T-helper 2 cell (primary cell): ENCODE measurements around the gene LSAMP.
A peak's percentile ranks its signal among the peaks of the same experiment; 100 is the strongest.
"Not testable (repeated sequence)": the region's sequence is repeated elsewhere in the genome, so short reads cannot be mapped to it uniquely, and the experiment has no call there.

ENCODE experiments used
- DNase-seq, 5 experiments: peaks; one replicate each; pipeline versions ENCODE4 v3.0.0 to v3.0.0-alpha.2; 2012 to 2022

LSAMP gene

DNA sequence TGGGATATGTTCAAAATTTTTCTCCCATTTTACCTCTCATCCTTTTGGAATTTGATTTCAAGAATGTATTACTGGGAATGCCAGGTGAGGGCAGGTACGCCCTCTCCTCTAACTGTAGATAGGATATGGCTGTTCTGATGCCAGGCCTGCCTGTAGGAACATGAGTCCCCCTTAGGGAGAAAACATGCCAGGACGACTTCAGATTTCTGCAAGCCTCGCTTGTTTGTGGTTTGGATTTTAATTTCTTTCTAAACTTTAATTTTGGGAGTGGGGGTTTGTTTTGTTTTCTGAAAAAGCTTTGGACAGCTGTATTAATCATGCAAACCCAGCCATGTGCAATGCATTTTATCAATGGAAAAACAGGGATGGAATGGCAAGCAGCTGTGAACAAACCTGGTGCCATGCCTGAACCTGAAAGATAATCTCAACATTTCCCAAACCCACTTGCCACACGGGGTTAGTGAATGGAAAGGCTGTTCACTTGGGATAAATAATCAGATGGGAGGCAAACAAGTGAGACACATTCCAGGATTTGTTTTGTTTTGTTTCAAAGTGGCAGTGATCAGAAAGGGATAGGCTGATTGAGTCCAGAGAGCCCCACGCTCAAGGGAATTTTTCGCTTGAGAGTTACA lies 614.4 kb downstream of the LSAMP start:
- DNase-seq: no peak

DNA sequence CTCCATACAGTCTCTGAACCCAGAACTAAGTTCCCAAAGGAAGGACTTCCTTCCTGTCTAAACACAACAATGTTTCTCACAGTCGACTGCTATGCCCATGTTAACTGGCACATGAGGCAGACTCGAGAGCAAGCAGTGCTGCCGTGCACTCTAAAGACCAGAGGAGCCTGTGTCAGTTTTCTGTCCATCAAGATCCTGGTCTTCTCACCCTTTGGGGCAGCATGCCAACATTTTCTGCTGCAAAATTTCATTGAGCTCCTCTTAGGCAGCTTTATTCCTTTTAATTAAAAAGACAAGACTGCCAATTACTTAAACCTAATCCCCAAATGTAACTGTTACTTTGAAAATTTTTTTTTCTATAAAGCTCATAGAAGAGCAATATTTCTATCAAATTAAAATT lies 616.9 kb downstream of the LSAMP start:
- DNase-seq: no peak

DNA sequence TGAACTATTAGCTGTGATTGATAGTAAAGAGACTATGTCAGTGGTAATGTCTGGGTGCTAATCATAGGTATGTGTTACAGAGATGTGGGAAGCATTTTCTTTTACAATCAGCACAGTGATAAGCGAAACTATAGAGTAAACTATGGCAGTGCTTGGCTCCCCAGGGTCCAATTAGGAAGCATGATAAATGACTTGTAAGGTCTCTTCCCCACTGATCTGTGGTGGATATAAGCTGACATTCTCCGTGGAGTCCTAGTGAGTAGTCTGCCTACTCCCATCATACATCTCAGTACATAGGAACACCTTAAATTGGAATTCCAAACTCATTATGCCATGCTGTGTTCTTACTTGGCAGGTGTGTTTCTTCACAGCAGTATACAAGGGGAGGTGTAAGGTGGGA lies 617.8 kb downstream of the LSAMP start:
- DNase-seq: no peak

DNA sequence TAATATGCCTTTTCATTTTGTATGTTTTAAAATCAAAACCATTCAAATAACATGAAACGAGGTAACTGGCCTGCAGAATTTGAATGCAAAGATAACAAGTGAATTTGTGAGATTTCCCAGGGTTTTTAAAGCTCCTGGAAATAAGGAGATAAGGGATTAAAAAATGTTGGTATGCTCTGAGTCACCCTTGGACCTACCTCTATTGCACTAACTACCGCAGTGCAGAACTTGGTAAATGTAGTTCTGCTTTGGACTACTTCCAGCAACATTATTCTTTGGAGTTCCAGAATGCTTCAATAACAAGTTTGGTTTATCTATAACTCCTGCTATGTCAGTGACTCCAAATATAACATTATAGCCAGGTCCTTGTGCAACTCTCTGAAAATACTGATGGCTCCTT lies 620.2 kb downstream of the LSAMP start:
- no peak for DNase-seq

DNA sequence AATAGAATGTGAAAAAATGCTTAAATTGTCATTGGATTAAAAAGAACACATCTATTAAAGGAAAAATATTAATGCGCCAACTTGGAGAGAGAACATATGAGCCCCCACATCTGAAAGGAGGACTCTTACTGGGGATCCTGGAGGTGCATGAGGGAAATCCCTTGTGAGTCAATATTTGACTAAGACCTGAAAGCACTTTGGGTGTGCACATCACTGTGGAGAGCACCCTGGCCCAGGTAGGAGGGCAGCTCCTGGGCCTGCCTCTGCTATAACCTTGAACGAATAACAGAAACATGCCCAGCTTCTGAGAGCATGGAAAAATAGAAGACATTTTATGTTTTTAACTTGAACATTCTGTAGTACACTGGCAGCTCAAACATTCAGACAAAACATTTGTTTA lies 622.2 kb downstream of the LSAMP start:
- no peak for DNase-seq

DNA sequence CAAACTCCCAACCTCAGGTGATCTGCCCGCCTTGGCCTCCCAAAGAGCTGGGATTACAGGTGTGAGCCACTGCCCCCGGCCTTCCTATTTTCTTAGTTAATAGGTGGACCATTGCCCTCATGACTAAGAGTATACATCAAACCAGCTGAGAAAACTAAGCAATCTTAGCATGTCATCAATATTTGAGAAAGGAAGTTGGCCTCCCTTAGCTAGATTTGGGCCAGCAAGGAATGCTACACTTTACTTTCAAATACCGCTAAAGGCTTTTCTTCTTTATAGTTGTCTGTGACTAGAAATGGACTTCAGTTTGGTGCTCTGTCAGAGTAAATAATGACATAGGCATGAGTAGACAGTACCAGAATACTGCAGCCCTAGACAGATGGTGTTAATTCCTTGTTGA lies 622.7 kb downstream of the LSAMP start:
- no peak for DNase-seq

DNA sequence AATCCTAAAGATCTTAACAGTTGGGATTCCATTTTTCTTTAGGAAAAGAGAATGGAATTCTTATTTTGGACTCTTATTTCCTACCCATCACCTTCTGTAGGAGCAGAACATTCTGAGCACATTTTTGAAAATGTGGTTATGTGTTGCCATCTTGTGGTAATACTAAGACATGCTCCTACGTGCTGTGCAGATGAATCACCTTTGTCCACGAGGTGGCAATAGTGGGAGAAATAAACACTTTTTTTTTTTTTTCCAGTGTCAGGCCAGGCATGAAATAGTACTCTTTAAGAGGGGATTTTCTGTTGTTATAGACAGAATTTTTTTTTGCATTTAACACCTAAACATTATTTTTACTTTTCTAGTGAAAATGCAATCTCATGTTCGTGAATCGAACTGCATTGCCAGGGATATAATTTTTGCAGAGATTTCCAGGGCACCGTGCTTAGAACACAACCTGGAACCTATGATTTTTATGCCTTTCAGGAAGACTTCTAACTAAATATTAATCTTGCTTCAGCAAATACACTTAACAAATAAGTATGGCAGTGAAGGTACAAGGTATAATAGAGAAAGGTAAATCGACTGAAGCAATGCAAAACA lies 625.4 kb downstream of the LSAMP start:
- peak in 4 of 5 experiments; percentile 21 to 77 (median 38) for DNase-seq

DNA sequence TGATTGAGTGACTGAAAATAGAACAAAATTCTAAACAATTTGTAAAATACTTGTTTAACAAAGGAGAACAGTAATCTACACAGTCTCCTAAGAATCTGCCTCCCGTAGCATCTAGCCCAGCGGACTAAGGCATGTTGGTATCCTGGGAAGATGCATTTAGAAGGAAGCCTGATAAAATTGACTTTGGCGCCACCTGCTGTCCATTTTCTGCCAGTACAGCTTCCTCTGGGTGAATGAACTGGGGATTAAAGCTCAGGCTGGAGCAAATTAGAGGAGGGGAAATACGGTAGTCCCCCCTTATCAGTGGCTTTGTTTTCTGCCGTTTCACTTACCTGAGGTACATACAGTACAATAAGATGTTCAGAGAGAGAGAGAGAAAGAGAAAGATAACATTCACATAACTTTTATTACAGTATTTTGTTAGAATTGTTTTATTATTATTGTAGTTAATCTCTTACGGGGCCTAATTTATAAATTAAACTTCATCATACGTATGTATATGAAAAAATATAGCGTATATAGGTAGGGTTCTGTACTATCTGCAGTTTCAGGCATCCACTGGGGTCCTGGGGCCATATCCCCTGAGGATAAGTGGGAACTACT lies 630.4 kb downstream of the LSAMP start:
- peak; percentile 23 to 55 (median 34) for DNase-seq

DNA sequence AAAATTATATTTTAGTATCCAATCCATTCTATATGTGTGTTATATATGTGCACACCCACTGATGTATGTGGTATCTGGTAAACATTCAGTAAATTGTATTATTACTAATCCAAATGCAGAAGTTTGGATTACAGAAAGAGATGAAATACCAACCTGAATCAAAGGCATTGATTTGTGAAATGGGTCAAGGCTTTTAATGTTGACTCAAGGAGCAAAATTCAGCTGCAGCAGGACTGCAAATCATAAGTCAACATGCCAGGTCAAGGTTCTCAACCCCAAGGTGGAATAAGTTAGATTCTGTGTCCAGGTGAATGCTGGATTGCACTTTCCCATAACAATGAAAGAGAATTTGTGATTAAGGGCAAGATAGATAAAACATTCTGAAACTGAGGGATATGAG lies 631.3 kb downstream of the LSAMP start:
- no peak for DNase-seq

DNA sequence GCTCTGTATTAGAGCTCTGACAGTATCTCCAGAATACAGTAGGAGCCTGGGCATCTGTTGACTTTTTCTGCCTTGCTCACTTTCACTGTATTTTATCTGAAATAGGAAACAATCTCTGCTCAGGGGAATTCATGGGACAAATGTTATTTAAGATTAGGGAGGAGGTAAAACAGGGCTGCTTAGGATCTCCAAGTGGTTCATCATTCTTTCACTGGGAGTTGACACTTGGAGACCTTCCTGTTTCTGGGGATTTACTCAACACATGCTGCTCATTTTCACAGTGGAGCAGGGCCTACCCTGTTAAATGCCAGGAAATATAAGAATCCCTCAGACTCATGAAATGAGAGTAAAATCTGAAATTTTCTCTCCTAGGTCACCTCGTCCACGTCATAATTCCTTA lies 636.5 kb downstream of the LSAMP start:
- DNase-seq: no peak

DNA sequence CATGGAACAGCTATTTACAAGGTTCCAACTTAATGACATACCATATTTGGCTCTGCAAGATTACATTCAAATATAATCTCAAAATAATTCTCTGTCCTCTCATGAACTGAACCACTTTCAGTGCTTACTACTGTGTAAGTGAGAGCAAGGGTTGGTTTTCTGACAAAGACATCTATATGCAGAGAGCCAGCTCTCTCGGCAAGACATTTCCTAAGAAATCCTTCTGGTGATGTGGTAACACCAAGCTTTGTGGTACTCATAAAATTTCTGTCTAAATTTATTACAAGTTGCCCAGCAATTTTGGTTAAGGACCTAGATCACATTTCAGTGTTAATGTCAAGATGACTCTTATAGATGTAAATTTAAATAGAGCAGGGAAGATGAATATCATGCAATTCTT lies 637.0 kb downstream of the LSAMP start:
- no peak for DNase-seq

DNA sequence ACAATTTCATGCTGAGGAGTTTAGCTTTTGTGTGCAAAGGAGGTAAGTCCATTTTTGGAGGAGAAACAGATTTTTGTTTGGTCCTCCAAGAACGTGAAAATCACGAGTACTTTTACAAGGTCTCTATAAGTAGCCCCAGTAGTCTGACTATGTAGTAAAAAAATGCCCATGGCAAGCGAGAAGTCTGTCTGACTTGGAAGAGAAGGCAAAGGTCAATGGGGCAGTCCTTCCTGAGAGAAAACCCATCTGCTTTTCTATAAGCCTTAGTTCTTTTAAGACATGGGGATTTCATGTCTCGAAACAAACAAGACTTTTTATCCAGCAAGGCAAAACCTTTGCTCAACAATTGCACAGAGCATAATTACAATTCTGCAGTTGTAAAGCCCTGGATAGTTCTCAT lies 638.8 kb downstream of the LSAMP start:
- DNase-seq: no peak

DNA sequence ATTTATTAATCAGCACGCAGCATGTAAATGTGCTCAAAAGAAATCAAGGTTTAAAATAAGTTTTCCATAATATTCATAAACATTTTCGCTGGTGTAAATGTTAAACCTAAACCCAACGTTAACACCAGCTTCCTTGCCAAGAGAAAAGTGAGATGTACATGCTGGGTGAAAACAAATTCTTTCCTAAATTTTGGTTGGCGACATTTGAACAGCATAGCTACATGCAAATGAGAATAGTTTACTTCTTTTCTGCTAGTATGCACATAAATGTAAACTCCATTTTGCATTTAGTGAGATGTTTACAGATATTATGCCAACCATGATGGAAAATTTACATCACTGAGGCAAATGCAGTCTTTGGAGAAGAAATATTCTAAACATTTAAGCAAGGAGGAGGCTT lies 639.8 kb downstream of the LSAMP start:
- no peak for DNase-seq

DNA sequence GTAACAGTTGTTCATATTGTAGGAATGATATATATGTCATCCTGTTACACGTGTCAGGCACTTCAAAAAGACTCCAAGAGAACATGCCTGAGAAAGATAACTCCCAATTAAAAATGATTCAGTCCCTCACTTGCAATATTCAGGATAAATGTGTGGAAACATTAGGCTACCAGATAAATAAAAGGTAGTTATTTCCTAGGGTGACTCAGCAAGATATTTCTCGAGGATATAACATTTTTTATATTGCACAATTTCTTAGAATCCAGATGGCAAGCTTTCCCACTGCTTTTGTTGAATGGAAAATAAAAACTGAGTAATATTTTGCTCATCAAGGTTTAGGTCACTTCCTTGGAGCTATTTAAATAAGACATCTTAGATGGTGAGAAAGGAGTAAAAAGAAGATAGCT lies 640.6 kb downstream of the LSAMP start:
- DNase-seq: no peak

DNA sequence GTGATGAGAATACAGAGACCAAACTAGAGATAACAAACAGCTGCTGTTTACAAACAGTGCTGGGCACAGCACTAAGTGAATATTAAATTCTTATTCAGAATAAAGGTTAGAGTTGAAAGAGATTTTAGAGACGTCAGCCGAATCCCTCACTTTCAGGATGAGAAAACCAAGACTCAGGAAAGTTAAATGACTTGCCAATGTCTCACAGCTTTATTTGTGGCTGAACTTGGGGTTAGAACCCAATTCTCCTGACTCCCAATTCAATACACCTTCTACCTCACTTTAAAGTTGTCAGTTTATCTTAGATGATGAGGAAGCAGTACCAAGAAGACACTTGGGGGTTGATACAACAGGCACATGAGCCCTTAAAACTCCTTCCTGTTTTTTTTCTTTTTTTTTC lies 641.1 kb downstream of the LSAMP start:
- no peak for DNase-seq

DNA sequence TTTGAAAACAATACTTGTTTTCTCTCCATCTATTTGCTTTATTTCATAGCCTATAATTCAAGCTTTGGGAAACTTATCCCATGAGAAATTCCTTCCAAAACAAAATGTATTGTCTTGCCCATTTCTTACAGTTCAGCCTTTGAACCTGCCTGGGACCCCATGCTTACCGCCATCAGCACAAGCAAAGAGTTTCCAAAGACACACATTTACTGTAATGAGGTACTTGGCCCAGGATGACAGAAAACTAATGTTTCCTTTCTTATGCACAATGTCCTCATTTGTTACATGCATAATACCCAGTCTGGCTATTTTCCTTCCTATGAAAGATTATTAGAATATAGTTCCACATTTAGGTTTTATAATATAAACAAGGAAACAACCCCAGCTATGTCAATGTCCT lies 641.6 kb downstream of the LSAMP start:
- no peak for DNase-seq

DNA sequence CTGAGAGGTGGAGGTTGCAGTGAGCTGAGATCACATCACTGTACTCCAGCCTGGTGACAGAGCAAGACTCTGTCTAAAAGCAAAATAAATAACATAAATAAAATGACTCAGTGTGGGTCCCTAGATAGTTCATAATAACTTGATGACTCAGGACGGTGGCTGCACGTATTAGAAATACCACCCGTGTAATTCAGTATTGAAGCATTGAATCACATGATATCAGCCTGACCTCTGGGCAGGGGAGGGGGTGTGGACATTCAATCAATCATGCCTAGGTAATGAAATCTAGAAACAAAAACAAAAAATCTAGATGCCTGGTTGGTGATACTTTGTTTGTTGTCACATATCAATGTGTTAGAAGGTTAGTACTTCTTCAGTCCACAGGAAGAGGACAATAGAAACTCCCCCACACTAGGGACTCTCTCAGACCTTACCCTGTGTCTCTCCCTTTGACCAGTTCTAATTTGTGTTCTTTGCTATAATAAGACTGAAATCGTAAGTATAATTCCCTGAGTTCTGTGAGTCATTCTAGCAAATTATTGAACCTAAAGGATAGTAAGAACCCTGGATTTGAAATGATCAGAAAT lies 644.7 kb downstream of the LSAMP start:
- no peak for DNase-seq

DNA sequence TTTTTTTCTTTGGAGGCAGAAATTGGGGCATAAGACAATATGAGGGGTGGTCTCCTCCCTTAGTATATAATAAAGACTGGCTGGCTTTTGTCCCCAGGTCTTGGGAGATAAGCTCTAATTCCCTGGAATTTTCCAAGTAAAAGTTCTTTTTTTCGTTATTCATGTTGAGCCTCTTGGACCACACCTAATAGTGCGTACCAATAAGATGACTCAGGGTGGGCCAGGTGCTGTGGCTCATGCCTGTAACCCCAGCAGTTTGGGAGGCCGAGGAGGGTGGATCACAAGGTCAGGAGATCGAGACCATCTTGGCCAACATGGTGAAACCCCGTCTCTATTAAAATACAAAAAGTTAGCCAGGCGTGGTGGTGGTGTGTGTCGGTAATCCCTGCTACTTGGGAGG lies 645.2 kb downstream of the LSAMP start:
- not testable (repeated sequence) for DNase-seq

DNA sequence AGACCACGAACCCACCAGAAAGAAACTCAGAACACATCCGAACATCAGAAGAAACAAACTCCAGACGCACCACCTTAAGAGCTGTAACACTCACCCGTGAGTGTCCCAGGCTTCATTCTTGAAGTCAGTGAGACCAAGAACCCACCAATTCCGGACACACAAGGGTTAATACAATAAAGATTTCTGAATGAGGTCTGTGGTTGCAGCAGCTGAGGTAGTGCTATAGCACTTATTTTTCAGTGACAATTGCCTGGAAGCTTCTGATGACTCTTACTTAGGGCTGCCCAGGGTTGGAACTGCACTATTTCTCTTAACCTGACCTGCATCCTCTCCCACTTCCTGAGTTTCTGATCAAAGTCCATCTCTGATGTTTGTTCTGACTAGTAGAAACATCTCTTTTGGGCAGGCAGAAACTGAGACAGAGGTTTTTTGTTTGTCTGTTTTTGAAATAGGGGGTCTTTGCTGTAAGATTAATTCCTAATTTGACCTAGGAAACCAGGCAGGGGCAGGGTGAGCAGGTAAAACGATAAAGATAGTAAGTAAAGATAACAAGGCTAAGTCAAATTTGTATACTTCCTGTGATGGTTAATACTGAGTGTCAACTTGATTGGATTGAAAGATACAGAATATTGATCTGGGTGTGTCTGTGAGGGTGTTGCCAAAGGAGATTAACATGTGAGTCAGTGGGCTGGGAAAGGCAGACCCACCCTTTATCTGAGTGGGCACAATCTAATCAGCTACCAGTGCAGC lies 652.9 kb downstream of the LSAMP start:
- peak in 2 of 5 experiments; percentile 46 to 82 for DNase-seq

DNA sequence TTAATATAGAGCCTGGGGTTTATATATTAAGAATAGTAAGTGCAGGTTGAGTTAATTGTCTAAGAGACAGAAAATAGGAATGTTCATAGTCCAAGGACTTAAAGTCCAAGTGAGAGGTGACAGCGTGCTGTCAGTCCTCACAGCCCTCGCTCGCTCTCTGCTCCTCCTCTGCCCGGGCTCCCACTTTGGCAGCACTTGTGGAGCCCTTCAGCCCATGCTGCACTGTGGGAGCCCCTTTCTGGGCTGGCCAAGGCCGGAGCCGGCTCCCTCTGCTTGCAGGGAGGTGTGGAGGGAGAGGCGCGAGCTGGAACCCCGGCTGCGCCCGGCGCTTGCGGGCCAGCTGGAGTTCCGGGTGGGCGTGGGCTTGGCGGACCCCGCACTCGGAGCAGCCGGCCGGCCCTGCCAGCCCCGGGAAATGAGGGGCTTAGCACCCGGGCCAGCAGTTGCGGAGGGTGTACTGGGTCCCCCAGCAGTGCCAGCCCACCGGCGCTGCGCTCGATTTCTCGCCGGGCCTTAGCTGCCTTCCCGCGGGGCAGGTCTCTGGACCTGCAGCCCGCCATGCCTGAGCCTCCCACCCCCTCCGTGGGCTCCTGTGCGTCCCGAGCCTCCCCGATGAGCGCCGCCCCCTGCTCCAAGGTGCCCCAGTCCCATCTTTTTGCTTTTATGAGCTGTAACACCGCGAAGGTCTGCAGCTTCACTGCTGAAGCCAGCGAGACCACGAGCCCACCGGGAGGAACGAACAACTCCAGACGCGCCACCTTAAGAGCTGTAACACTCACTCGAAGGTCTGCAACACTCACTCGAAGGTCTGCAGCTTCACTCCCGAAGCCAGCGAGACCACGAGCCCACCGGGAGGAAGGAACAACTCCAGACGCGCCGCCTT lies 653.8 kb downstream of the LSAMP start:
- DNase-seq: not testable (repeated sequence)

DNA sequence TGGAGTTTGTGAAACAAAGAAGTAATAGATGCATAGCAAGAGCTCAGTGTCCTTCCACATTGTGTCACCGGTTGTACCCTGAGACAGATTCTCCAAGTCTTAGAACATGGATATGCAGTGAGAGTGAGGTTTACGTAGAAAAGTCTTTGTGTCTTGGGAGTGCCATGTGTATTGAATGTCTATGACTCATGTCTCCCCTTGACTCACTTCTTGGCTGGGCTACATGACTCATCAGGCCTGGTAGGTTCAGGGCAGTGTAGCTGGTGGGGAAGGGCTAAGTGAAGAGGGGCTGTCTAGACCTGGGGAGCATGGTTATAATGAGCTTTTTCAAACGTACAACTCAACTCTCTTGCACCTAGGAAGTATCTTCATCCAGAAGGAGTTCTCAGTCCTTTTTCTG lies 654.5 kb downstream of the LSAMP start:
- DNase-seq: peak in 2 of 5 experiments; percentile 14 to 50

DNA sequence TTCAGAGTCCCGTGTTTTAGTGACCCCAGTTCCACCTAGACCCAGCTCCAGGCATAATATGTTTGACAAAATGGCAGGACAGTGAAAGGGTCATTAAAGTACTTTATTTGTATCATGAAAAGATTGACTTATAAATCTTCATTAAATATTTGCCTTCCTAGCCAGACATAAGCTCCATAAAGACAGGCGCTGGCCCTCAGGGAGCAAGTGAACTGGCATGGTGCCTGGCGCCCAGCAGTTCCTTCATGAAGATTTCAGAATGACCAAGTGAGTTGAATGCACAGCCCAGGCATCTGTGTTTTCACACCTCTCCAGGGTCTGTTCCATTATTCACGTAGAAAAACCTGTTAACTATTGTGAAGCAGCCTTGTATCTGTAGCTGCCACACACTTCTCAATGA lies 655.8 kb downstream of the LSAMP start:
- DNase-seq: no peak
